ENCODE data around the gene P2RY6.
"Not testable (repeated sequence)": the region's sequence is repeated elsewhere in the genome, so short reads cannot be mapped to it uniquely, and the experiment has no call there.

- not testable (repeated sequence) for TF ChIP-seq CTCF, POLR2A (IDR thresholded peaks at IDR 0.05)
Measured at GRCh38 chr11:73271478-73271865, 666 bp upstream of the P2RY6 start.
